HepG2 (cell line): ENCODE measurements around the gene NOTUM. TPM values are rescaled to one million over a fixed set of nuclear protein-coding genes. Genes with fewer than 3 reads are reported as not detected.

ENCODE experiments used
- BORCS8-MEF2B ChIP-seq: sonication (generic); formaldehyde crosslinking; IDR thresholded peaks from 2 replicates; pipeline ENCODE4 v1.8.0; 2022; ENCODE audit warnings: mild to moderate bottlenecking, missing genetic modification reagents
- DBP ChIP-seq: sonication (generic); formaldehyde crosslinking; IDR thresholded peaks from 2 replicates; pipeline ENCODE4 v1.4.0; 2020; ENCODE audit warnings: missing genetic modification reagents; ENCODE audit errors: not compliant biosample characterization
- ELK4 ChIP-seq: sonication (generic); formaldehyde crosslinking; IDR thresholded peaks from 2 replicates; pipeline ENCODE4 v1.9.0; 2021; ENCODE audit warnings: missing genetic modification reagents, borderline replicate concordance
- GABPA ChIP-seq, 2 experiments: IDR thresholded peaks; 2 replicates each; pipeline ENCODE4 v1.6.1; 2011 to 2016; ENCODE audit warnings: low read depth in 2 of 2, low read length in 1 of 2, missing biosample characterization in 1 of 2, missing genetic modification characterization in 1 of 2
- GATAD1 ChIP-seq: IDR thresholded peaks from 2 replicates; pipeline ENCODE4 v1.6.1; 2016; ENCODE audit warnings: missing genetic modification reagents, missing compliant biosample characterization
- GATAD2A ChIP-seq: IDR thresholded peaks from 2 replicates; pipeline ENCODE4 v1.6.1; 2016
- PRMT3 ChIP-seq: sonication (generic); formaldehyde crosslinking; IDR thresholded peaks from 2 replicates; pipeline ENCODE4 v1.8.1; 2022; ENCODE audit warnings: low read depth, mild to moderate bottlenecking, moderate library complexity, missing genetic modification reagents, borderline replicate concordance
- SYNCRIP ChIP-seq: fragments of 200-400 bp; formaldehyde crosslinking; IDR thresholded peaks from 2 replicates; pipeline ENCODE4 v1.6.1; 2018; ENCODE audit warnings: mild to moderate bottlenecking, low read depth, low read length; ENCODE audit not compliant: insufficient read depth
- ZFP82 ChIP-seq: sonication (generic); formaldehyde crosslinking; IDR thresholded peaks from 2 replicates; pipeline ENCODE4 v1.5.1; 2020; ENCODE audit warnings: mild to moderate bottlenecking, missing genetic modification reagents, borderline replicate concordance
- ZKSCAN5 ChIP-seq: sonication (generic); formaldehyde crosslinking; IDR thresholded peaks from 2 replicates; pipeline ENCODE4 v1.5.1; 2020; ENCODE audit warnings: mild to moderate bottlenecking, missing genetic modification reagents
- ZNF136 ChIP-seq: sonication (generic); formaldehyde crosslinking; IDR thresholded peaks from 2 replicates; pipeline ENCODE4 v1.8.1; 2022; ENCODE audit warnings: low read depth, mild to moderate bottlenecking, moderate library complexity, missing genetic modification reagents
- ZNF670 ChIP-seq: sonication (generic); formaldehyde crosslinking; IDR thresholded peaks from 2 replicates; pipeline ENCODE4 v1.8.0; 2022; ENCODE audit warnings: mild to moderate bottlenecking, missing genetic modification reagents, borderline replicate concordance
- ZNF749 ChIP-seq: sonication (generic); formaldehyde crosslinking; IDR thresholded peaks from 2 replicates; pipeline ENCODE4 v1.8.0; 2022; ENCODE audit warnings: mild to moderate bottlenecking, missing genetic modification reagents, moderate library complexity, borderline replicate concordance
- ZNF879 ChIP-seq: sonication (generic); formaldehyde crosslinking; IDR thresholded peaks from 2 replicates; pipeline ENCODE4 v1.8.1; 2023; ENCODE audit warnings: missing genetic modification reagents
- ZXDC ChIP-seq: sonication (generic); formaldehyde crosslinking; IDR thresholded peaks from 2 replicates; pipeline ENCODE4 v1.5.0; 2020; ENCODE audit warnings: mild to moderate bottlenecking, missing genetic modification reagents
- polyA plus RNA-seq, 8 experiments: library from polyadenylated mRNA; depleted of rRNA in 3 of 8; stranded (reverse) in 7 of 8; unstranded in 1 of 8; fragments of >200 nt; fragmentation: Illumina TruSeq in 4 of 8; extraction: Trizol in 4 of 8; gene quantifications; 2 replicates each; pipeline versions ENCODE4 v1.2.1 to v1.2.3, GENCODE V29; 2011 to 2016; ENCODE audit warnings: low read depth in 4 of 8, missing spikeins in 1 of 8, mixed read lengths in 1 of 8; ENCODE audit not compliant: insufficient read depth in 1 of 8
- total RNA-seq, 5 experiments: library from RNA; depleted of rRNA; stranded (reverse); fragments of >200 nt; fragmentation: Illumina TruSeq; extraction: Trizol; gene quantifications; 2 replicates each; pipeline ENCODE4 v1.2.3, GENCODE V29; 2016; ENCODE audit warnings: low read depth in 1 of 5
- TF ChIP-seq, protein P1 (sequence below): sonication (generic); formaldehyde crosslinking; IDR thresholded peaks from 2 replicates; pipeline ENCODE4 v1.4.0; 2020; ENCODE audit warnings: mild to moderate bottlenecking, missing genetic modification reagents
- TF ChIP-seq, protein P2 (sequence below): sonication (generic); formaldehyde crosslinking; IDR thresholded peaks from 2 replicates; pipeline ENCODE4 v1.5.0; 2020; ENCODE audit warnings: mild to moderate bottlenecking, missing genetic modification reagents, moderate library complexity
- TF ChIP-seq, protein P3 (sequence below): sonication (generic); IDR thresholded peaks from 2 replicates; pipeline ENCODE4 v1.6.1; 2016; ENCODE audit warnings: low read depth, borderline replicate concordance

NOTUM gene
- total and polyA plus RNA-seq, 2 of the 13 experiments (the other 11 are each of a cell fraction or from before 2014, with no cell fraction given): 150 to 160 TPM

DNA sequence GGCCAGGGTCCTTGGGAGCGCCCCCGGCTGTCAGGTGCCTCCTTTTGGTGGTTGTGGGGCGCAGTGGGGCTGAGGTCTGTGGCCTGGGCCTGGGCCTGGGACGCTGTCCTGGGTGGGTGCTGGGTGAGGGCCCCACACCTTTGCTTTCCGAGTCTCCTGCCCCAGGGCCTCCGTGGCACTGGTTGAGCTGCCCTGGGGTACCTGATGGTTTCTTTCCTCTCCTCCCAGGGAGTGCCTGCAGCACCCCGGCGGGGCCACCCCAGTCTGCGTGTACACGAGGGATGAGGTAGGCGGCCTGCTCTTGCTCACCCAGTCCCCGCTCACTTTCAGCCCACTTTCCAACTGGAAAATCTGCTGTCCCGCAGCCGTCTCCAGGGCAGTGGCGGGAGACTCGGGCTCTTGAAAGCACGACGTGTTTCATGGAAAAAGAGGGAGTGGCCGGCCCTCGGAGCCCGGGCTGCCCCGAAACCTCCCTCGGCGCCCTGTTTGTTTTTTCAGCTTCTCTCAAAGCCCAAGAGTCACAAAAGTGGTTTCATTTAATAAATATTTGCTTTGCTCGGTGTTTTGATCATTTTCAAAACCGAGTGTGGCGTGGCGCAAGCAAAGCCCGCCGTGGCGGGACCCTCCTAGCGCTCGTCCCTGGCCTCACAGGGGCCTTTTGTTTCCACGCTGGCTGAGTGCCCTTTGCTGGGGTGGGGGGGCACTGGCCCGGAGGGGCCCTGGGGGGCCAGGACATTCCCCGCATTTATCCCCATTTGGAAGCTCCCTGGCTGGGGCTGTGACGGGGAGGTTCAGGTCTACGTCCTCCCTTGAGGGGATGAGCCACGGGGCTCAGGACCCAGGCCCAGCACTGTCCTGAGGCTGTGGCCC is 33.8 kb upstream of the NOTUM start (continued):
- TF ChIP-seq, protein P1, sequence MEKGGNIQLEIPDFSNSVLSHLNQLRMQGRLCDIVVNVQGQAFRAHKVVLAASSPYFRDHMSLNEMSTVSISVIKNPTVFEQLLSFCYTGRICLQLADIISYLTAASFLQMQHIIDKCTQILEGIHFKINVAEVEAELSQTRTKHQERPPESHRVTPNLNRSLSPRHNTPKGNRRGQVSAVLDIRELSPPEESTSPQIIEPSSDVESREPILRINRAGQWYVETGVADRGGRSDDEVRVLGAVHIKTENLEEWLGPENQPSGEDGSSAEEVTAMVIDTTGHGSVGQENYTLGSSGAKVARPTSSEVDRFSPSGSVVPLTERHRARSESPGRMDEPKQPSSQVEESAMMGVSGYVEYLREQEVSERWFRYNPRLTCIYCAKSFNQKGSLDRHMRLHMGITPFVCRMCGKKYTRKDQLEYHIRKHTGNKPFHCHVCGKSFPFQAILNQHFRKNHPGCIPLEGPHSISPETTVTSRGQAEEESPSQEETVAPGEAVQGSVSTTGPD: peak; percentile 69; the same call in 1 of the 2 replicates
- peak; percentile 89 for TF ChIP-seq GATAD2A (CRISPR knock-in tag)
- TF ChIP-seq, protein P2, sequence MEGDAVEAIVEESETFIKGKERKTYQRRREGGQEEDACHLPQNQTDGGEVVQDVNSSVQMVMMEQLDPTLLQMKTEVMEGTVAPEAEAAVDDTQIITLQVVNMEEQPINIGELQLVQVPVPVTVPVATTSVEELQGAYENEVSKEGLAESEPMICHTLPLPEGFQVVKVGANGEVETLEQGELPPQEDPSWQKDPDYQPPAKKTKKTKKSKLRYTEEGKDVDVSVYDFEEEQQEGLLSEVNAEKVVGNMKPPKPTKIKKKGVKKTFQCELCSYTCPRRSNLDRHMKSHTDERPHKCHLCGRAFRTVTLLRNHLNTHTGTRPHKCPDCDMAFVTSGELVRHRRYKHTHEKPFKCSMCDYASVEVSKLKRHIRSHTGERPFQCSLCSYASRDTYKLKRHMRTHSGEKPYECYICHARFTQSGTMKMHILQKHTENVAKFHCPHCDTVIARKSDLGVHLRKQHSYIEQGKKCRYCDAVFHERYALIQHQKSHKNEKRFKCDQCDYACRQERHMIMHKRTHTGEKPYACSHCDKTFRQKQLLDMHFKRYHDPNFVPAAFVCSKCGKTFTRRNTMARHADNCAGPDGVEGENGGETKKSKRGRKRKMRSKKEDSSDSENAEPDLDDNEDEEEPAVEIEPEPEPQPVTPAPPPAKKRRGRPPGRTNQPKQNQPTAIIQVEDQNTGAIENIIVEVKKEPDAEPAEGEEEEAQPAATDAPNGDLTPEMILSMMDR (CRISPR knock-in tag): no peak; the same call in none of the 2 replicates
- TF ChIP-seq ZKSCAN5: no peak
- no peak for TF ChIP-seq ZNF136
- TF ChIP-seq ZXDC: peak; percentile 95
- TF ChIP-seq ZFP82 (CRISPR knock-in tag): peak; percentile 93
- 0 out of 2 replicates have a peak, but pooled peaks have one; percentile 33 for TF ChIP-seq ZNF879 (CRISPR knock-in tag)
- peak; percentile 60; the same call in 1 of the 2 replicates for TF ChIP-seq PRMT3 (CRISPR knock-in tag)
- no peak; the same call in none of the 2 replicates for TF ChIP-seq GATAD1 (CRISPR knock-in tag)
- TF ChIP-seq SYNCRIP: no peak
- TF ChIP-seq, protein P3, sequence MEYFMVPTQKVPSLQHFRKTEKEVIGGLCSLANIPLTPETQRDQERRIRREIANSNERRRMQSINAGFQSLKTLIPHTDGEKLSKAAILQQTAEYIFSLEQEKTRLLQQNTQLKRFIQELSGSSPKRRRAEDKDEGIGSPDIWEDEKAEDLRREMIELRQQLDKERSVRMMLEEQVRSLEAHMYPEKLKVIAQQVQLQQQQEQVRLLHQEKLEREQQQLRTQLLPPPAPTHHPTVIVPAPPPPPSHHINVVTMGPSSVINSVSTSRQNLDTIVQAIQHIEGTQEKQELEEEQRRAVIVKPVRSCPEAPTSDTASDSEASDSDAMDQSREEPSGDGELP: peak; percentile 48
- no peak for TF ChIP-seq ELK4 (CRISPR knock-in tag)
- TF ChIP-seq BORCS8-MEF2B: 0 out of 2 replicates have a peak, but pooled peaks have one; percentile 40
- TF ChIP-seq ZNF749 (CRISPR knock-in tag): peak; percentile 97
- no peak for TF ChIP-seq DBP (CRISPR knock-in tag)
- peak; percentile 92 for TF ChIP-seq ZNF670 (CRISPR knock-in tag)
- TF ChIP-seq GABPA (IDR thresholded peaks at IDR 0.05; ENCODE audit: low read depth, low read length): no peak
- TF ChIP-seq GABPA (CRISPR knock-in tag; IDR thresholded peaks at IDR 0.05; ENCODE audit: low read depth): no peak
